22Rv1 (cell line): ENCODE data around the gene AP4E1.

Experiments
- CTCF ChIP-seq: fragments of 450-650 bp; IDR thresholded peaks from 2 replicates; pipeline ENCODE4 v1.5.1; 2017; ENCODE audit warnings: mild to moderate bottlenecking
- ZFX ChIP-seq: fragments of 450-650 bp; IDR thresholded peaks from 2 replicates; pipeline ENCODE4 v1.6.1; 2017; ENCODE audit warnings: antibody characterized with exemption, borderline replicate concordance

GRCh38 chr15:50916400-50916799, 7.9 kb downstream of the AP4E1 start:
- no peak for TF ChIP-seq CTCF
- TF ChIP-seq ZFX = no peak
